DND-41 (cell line): ENCODE measurements around the gene YBX3.
A peak's percentile ranks its signal among the peaks of the same experiment; 100 is the strongest.

Experiments used
- ATAC-seq: fragments of 200-7000 bp; cut with Tn5 transposase; 3 replicates; pipeline ENCODE4 v1.9.1; 2021; ENCODE audit warnings: low read depth; ENCODE audit not compliant: insufficient read depth
- DNase-seq: peaks from one replicate; pipeline ENCODE4 v3.0.0-alpha.2; 2020
- H2AFZ ChIP-seq: 2 replicates; pipeline ENCODE4 v1.6.0; 2012; ENCODE audit warnings: low read depth, low read length
- H3K27ac ChIP-seq: 2 replicates; pipeline ENCODE4 v1.5.1; 2012; ENCODE audit warnings: low read length, inconsistent platforms
- H3K27me3 ChIP-seq: fragments of 200-600 bp; sonication (generic); 2 replicates; pipeline ENCODE4 v1.6.0; 2012; ENCODE audit warnings: low read length, mild to moderate bottlenecking, inconsistent platforms; ENCODE audit not compliant: insufficient read depth, poor library complexity
- H3K36me3 ChIP-seq: 2 replicates; pipeline ENCODE4 v1.5.1; 2012; ENCODE audit warnings: low read length, inconsistent platforms; ENCODE audit not compliant: insufficient read depth
- H3K4me1 ChIP-seq: 2 replicates; pipeline ENCODE4 v1.5.1; 2012; ENCODE audit warnings: mild to moderate bottlenecking, low read length; ENCODE audit not compliant: insufficient read depth
- H3K4me2 ChIP-seq: 2 replicates; pipeline ENCODE4 v1.6.0; 2012; ENCODE audit warnings: mild to moderate bottlenecking, moderate library complexity, low read length, inconsistent platforms; ENCODE audit not compliant: insufficient read depth
- H3K4me3 ChIP-seq, 2 experiments: fragments of 200-600 bp in 1 of 2; shearing (Covaris generic) in 1 of 2; 2 replicates each; pipeline ENCODE4 v1.5.1; 2012 to 2016; ENCODE audit warnings: inconsistent platforms in 2 of 2, low read length in 2 of 2, mild to moderate bottlenecking in 2 of 2, low read depth in 1 of 2, moderate library complexity in 1 of 2
- H3K79me2 ChIP-seq: 2 replicates; pipeline ENCODE4 v1.6.0; 2012; ENCODE audit warnings: low read length, inconsistent platforms; ENCODE audit not compliant: insufficient read depth
- H3K9ac ChIP-seq: 2 replicates; pipeline ENCODE4 v1.6.0; 2012; ENCODE audit warnings: low read depth, mild to moderate bottlenecking, inconsistent platforms, low read length, moderate library complexity
- H3K9me3 ChIP-seq: 2 replicates; pipeline ENCODE4 v1.5.1; 2012; ENCODE audit warnings: low read length, moderate library complexity, mild to moderate bottlenecking, inconsistent platforms; ENCODE audit not compliant: insufficient read depth, severe bottlenecking
- H4K20me1 ChIP-seq: 2 replicates; pipeline ENCODE4 v1.6.0; 2012; ENCODE audit warnings: low read length; ENCODE audit not compliant: insufficient read depth
- CTCF ChIP-seq: IDR thresholded peaks from 2 replicates; pipeline ENCODE4 v1.5.1; 2012; ENCODE audit warnings: borderline replicate concordance, low read length, moderate library complexity, mild to moderate bottlenecking; ENCODE audit not compliant: poor library complexity, severe bottlenecking; ENCODE audit errors: extremely low read depth
- EZH2 ChIP-seq: IDR thresholded peaks from 3 replicates; pipeline ENCODE4 v1.6.1; 2012; ENCODE audit warnings: borderline replicate concordance, low read depth, mild to moderate bottlenecking, moderate library complexity, low read length, inconsistent platforms; ENCODE audit not compliant: severe bottlenecking

The YBX3 gene

GRCh38 chr12:10721651-10722501 lies 1.2 kb downstream of the YBX3 start:
- no peak for TF ChIP-seq CTCF
- no peak for TF ChIP-seq EZH2
- Histone ChIP-seq H3K4me3 (peak overlapping the region; percentile 29 to 61; a peak in 3 of 4 replicates), H3K27ac (peak overlapping the region; percentile 68), H3K79me2 (peaks cover 56% of the 10 kb centered on the region), H3K4me1 (peaks cover 72% of the 10 kb centered on the region), H3K4me2 (peak overlapping the region; percentile 78), H3K36me3 (0 out of 2 replicates have a peak, but pooled peaks cover 8% of the 10 kb centered on the region), H3K9ac (peak overlapping the region; percentile 52), H4K20me1 (peaks cover 29% of the 10 kb centered on the region; the same call in 1 of the 2 replicates), H3K9me3 (no peaks in the 10 kb centered on the region), H3K27me3 (peaks cover 34% of the 10 kb centered on the region), H2AFZ (peak overlapping the region; percentile 62)
- DNase-seq (peak; percentile 67), ATAC-seq (peak; percentile 39)

- Histone ChIP-seq H3K4me1 (peaks cover 80% of the 10 kb centered on the region), H3K9me3 (no peaks in the 10 kb centered on the region), H2AFZ (no peak overlapping the region), H3K79me2 (peaks cover 56% of the 10 kb centered on the region), H4K20me1 (peaks cover 32% of the 10 kb centered on the region; the same call in 1 of the 2 replicates), H3K9ac (peak overlapping the region; percentile 52; the same call in 1 of the 2 replicates), H3K4me2 (peak overlapping the region; percentile 78), H3K27ac (peak overlapping the region; percentile 68), H3K36me3 (peaks cover 13% of the 10 kb centered on the region; the same call in 1 of the 2 replicates), H3K4me3 (peak overlapping the region; percentile 29 to 61; a peak in 3 of 4 replicates), H3K27me3 (peaks cover 30% of the 10 kb centered on the region)
- no peak for TF ChIP-seq EZH2
- no peak for TF ChIP-seq CTCF
- DNase-seq, result peak; percentile 32
- peak; percentile 44 for ATAC-seq
Measured at GRCh38 chr12:10720974-10721650, 2.0 kb downstream of the YBX3 start.

GRCh38 chr12:10719482-10719881 lies 3.6 kb downstream of the YBX3 start:
- no peak overlapping the region for H3K27ac ChIP-seq
- peaks cover 56% of the 10 kb centered on the region for H3K79me2 ChIP-seq
- H3K36me3 ChIP-seq, result peaks cover 27% of the 10 kb centered on the region
- H3K4me2 ChIP-seq, result peak overlapping the region; percentile 78; the same call in 1 of the 2 replicates
- no peak for TF ChIP-seq CTCF
- TF ChIP-seq EZH2, result no peak
- H3K4me1 ChIP-seq, result peaks cover 90% of the 10 kb centered on the region
- peaks cover 14% of the 10 kb centered on the region for H3K27me3 ChIP-seq
- DNase-seq (no peak), ATAC-seq (no peak)
- H3K9ac ChIP-seq, result no peak overlapping the region
- H4K20me1 ChIP-seq, result peaks cover 35% of the 10 kb centered on the region; the same call in 1 of the 2 replicates
- no peaks in the 10 kb centered on the region for H3K9me3 ChIP-seq
- H3K4me3 ChIP-seq, result no peak overlapping the region
- H2AFZ ChIP-seq, result no peak overlapping the region
